ENCODE results near the gene RPUSD2.
"Not testable (repeated sequence)": the region's sequence is repeated elsewhere in the genome, so short reads cannot be mapped to it uniquely, and the experiment has no call there.

RPUSD2 gene

GRCh38 chr15:40578892-40579291 lies 9.8 kb downstream of the RPUSD2 start:
- ChIA-PET CTCF (interaction anchor here (3.7 kb wide), 1 partner anchor 12 kb away, joined by 28 read pairs; no protein-coding TSS in a partner anchor), POLR2A (no interaction called here)
- no peak for TF ChIP-seq CTCF (IDR thresholded peaks at IDR 0.05; ENCODE audit: control extremely low read depth, extremely low read depth, low read depth, missing control alignments)
- no peak for DNase-seq (ENCODE audit: extremely low spot score)

DNA sequence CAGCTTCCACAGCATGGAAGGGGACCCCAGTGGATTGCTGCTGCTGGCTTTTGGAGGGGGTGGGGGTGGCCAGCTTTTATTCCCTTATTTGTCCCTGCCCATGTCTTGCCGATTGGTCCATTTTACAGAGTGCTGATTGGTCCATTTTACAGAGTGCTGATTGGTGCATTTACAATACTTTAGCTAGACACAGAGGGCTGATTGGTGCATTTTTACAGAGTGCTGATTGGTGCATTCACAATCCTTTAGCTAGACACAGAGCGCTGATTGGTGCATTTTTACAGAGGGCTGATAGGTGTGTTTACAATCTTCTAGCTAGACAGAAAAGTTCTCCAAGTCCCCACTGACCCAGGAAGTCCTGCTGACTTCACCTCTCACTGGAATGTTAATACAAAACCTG lies 12.7 kb downstream of the RPUSD2 start:
- DNase-seq (ENCODE audit: extremely low spot score); POLR2A ChIA-PET: not testable (repeated sequence)
- CTCF ChIA-PET, result interaction anchor here (0.8 to 3.7 kb wide), 4 partner anchors 9 to 201 kb away, joined by 3 to 28 read pairs (median 4); no protein-coding TSS in a partner anchor

GRCh38 chr15:40582726-40583246 lies 13.7 kb downstream of the RPUSD2 start:
- TF ChIP-seq CTCF (IDR thresholded peaks at IDR 0.05; ENCODE audit: control extremely low read depth, extremely low read depth, low read depth, missing control alignments), result no peak
- ChIA-PET CTCF (interaction anchor here (3.7 kb wide), 1 partner anchor 8 kb away, joined by 28 read pairs; no protein-coding TSS in a partner anchor), POLR2A (no interaction called here)
- DNase-seq (ENCODE audit: extremely low spot score), result peak; percentile 35

- no peak for TF ChIP-seq CTCF (IDR thresholded peaks at IDR 0.05; ENCODE audit: control extremely low read depth, extremely low read depth, low read depth, missing control alignments)
- ChIA-PET POLR2A (no interaction called here), CTCF (no interaction called here)
- no peak for DNase-seq (ENCODE audit: extremely low spot score)
Measured at GRCh38 chr15:40584191-40584590, 15.1 kb downstream of the RPUSD2 start.

DNA sequence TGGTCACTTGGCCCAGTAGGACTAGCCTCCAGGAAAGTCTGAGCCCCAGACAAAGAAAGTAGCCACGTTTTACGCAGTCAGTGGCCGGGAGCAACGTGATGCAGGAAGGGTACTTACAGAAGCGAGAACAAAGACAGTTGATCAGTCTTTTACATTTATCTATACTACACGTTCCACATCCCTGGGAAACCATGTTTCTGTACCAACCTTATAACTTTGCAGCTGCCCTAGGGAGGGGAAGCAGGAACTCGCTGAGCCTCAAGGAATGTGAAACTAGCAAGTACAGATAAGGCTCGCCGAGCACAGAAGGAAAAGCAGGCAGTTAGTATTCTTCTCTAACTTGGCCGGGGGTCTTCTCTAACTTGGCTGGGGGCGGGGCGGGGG lies 21.6 kb downstream of the RPUSD2 start:
- ChIA-PET CTCF (interaction anchor here (0.9 to 4.2 kb wide), 15 partner anchors 10 to 304 kb away, joined by 3 to 35 read pairs (median 10); partner anchors contain the start of genes CCDC32, GCHFR, RPUSD2 and VPS18), POLR2A (no interaction called here)
- no peak for TF ChIP-seq CTCF (IDR thresholded peaks at IDR 0.05; ENCODE audit: control extremely low read depth, extremely low read depth, low read depth, missing control alignments)

GRCh38 chr15:40591389-40591788 lies 22.3 kb downstream of the RPUSD2 start:
- ChIA-PET CTCF (interaction anchor here (1.2 to 4.2 kb wide), 6 partner anchors 11 to 304 kb away, joined by 3 to 35 read pairs (median 18); partner anchors contain the start of gene VPS18), POLR2A (no interaction called here)
- no peak for DNase-seq (ENCODE audit: extremely low spot score)

More for the DNA sequence above, 21.6 kb downstream of the RPUSD2 start:
- DNase-seq (ENCODE audit: extremely low spot score), result no peak

More at GRCh38 chr15:40591389-40591788, 22.3 kb downstream of the RPUSD2 start:
- no peak for TF ChIP-seq CTCF (IDR thresholded peaks at IDR 0.05; ENCODE audit: control extremely low read depth, extremely low read depth, low read depth, missing control alignments)
